HCT116 (cell line): ENCODE data around the gene RGS2. TPM values are rescaled to one million over a fixed set of nuclear protein-coding genes. Genes with fewer than 3 reads are reported as not detected.

Experiments
- ATAC-seq: fragments of 200-7000 bp; cut with Tn5 transposase; 2 replicates; pipeline ENCODE4 v1.9.1; 2020; ENCODE audit warnings: mild to moderate bottlenecking, moderate library complexity
- BruUV-seq: library from RNA; stranded (reverse); fragments of 400-500 nt; replicated peaks from 2 replicates; lab custom pipeline; 2021; lab: Mats Ljungman, UMichigan
- CTCF ChIA-PET: fragments of 300-600 bp; sonication (Branson Sonifier 250); formaldehyde crosslinking; loops from one replicate; lab custom pipeline; 2021; ENCODE audit warnings: antibody characterized with exemption; lab: Charles Lee
- POLR2A ChIA-PET: fragments of 300-600, 350-600 bp; sonication (Branson Sonifier 250); formaldehyde crosslinking; loops from one replicate; lab custom pipeline; 2021; ENCODE audit warnings: antibody characterized with exemption; lab: Charles Lee
- RAD21 ChIA-PET, 2 experiments: fragments of 300-600 bp; sonication (Branson Sonifier 250); formaldehyde crosslinking; loops; one replicate each; lab custom pipeline; 2023; ENCODE audit warnings: low total read pairs in 2 of 2; ENCODE audit not compliant: uncharacterized antibody in 2 of 2, unreplicated experiment in 2 of 2, low non-redundant PET in 1 of 2; lab: Charles Lee
- DNase-seq: peaks from one replicate; pipeline ENCODE4 v3.0.0-alpha.2; 2010; ENCODE audit warnings: low read depth, low spot score
- H2AFZ ChIP-seq: fragments of 200-600 bp; shearing (Covaris generic), sonication (generic); 2 replicates; pipeline ENCODE4 v1.6.1; 2017; ENCODE audit warnings: low read depth, mixed run types, mixed read lengths, antibody characterized with exemption, low read length; ENCODE audit not compliant: poor library complexity, severe bottlenecking
- H3K27ac ChIP-seq: 2 replicates; pipeline ENCODE4 v1.5.1; 2012; ENCODE audit warnings: low read depth, low read length
- H3K27me3 ChIP-seq: fragments of 200-600 bp; sonication (generic); 2 replicates; pipeline ENCODE4 v1.6.1; 2016; ENCODE audit warnings: mixed run types, low read length, mixed read lengths; ENCODE audit not compliant: insufficient read depth
- H3K36me3 ChIP-seq, 2 experiments: fragments of 200-500 bp in 1 of 2; fragments of 200-600 bp in 1 of 2; sonication (Bioruptor generic) in 1 of 2; sonication (generic) in 1 of 2; 2 replicates each; pipeline versions ENCODE4 v1.5.1 to v1.6.1; 2014 to 2016; ENCODE audit warnings: low read length in 2 of 2, inconsistent platforms in 1 of 2, mixed read lengths in 1 of 2, mixed run types in 1 of 2; ENCODE audit not compliant: insufficient read depth in 2 of 2, control insufficient read depth in 1 of 2
- H3K4me1 ChIP-seq, 2 experiments: fragments of 200-600 bp in 1 of 2; sonication (generic) in 1 of 2; 2 replicates each; pipeline versions ENCODE4 v1.5.1 to v1.6.1; 2012 to 2017; ENCODE audit warnings: low read length in 2 of 2, inconsistent platforms in 1 of 2, mild to moderate bottlenecking in 1 of 2, mixed read lengths in 1 of 2, mixed run types in 1 of 2, moderate library complexity in 1 of 2; ENCODE audit not compliant: insufficient read depth in 2 of 2, control insufficient read depth in 1 of 2
- H3K4me2 ChIP-seq: fragments of 200-600 bp; sonication (generic); 2 replicates; pipeline ENCODE4 v1.6.1; 2017; ENCODE audit warnings: mixed run types, low read length, mixed read lengths
- H3K4me3 ChIP-seq, 2 experiments: fragments of 200-600 bp in 1 of 2; sonication (generic) in 1 of 2; replicated peaks in 1 of 2; 2 replicates each; pipeline ENCODE4 v1.5.1; 2011 to 2016; ENCODE audit warnings: low read length in 2 of 2, control low read depth in 1 of 2, low read depth in 1 of 2, mild to moderate bottlenecking in 1 of 2, mixed read lengths in 1 of 2, mixed run types in 1 of 2
- H3K79me2 ChIP-seq: fragments of 200-600 bp; sonication (generic); 2 replicates; pipeline ENCODE4 v1.6.1; 2017; ENCODE audit warnings: mild to moderate bottlenecking, mixed run types, low read length, moderate library complexity, mixed read lengths; ENCODE audit not compliant: insufficient read depth
- H3K9ac ChIP-seq: fragments of 200-600 bp; sonication (generic); 2 replicates; pipeline ENCODE4 v1.6.1; 2016; ENCODE audit warnings: low read length, mixed read lengths
- H3K9me2 ChIP-seq: fragments of 200-600 bp; sonication (generic), shearing (Covaris generic); 2 replicates; pipeline ENCODE4 v1.6.1; 2017; ENCODE audit warnings: mixed run types, mild to moderate bottlenecking, moderate library complexity; ENCODE audit not compliant: insufficient read depth
- H3K9me3 ChIP-seq, 2 experiments: fragments of 200-500 bp in 1 of 2; fragments of 200-600 bp in 1 of 2; sonication (Bioruptor generic) in 1 of 2; sonication (generic) in 1 of 2; 2 replicates each; pipeline ENCODE4 v1.6.1; 2014 to 2017; ENCODE audit warnings: low read length in 2 of 2, mixed read lengths in 2 of 2, inconsistent platforms in 1 of 2, low read depth in 1 of 2, mild to moderate bottlenecking in 1 of 2, mixed run types in 1 of 2, moderate library complexity in 1 of 2; ENCODE audit not compliant: control insufficient read depth in 1 of 2, insufficient read depth in 1 of 2
- H4K20me1 ChIP-seq: fragments of 200-600 bp; sonication (generic), shearing (Covaris generic); 2 replicates; pipeline ENCODE4 v1.6.1; 2017; ENCODE audit warnings: mixed run types, mild to moderate bottlenecking, moderate library complexity; ENCODE audit not compliant: insufficient read depth
- CBX3 ChIP-seq: IDR thresholded peaks from 2 replicates; pipeline ENCODE4 v1.6.1; 2012; ENCODE audit warnings: low read depth
- EGR1 ChIP-seq: IDR thresholded peaks from 2 replicates; pipeline ENCODE4 v1.6.1; 2012; ENCODE audit warnings: low read depth
- EZH2 ChIP-seq: fragments of 200-600 bp; sonication (generic); IDR thresholded peaks from 2 replicates; pipeline ENCODE4 v1.6.1; 2017; ENCODE audit warnings: antibody characterized with exemption, mixed run types
- JUND ChIP-seq: IDR thresholded peaks from 2 replicates; pipeline ENCODE4 v1.6.1; 2012
- RAD21 ChIP-seq: IDR thresholded peaks from 2 replicates; pipeline ENCODE4 v1.6.1; 2012; ENCODE audit warnings: low read depth, mild to moderate bottlenecking
- SRF ChIP-seq: IDR thresholded peaks from 2 replicates; pipeline ENCODE4 v1.6.1; 2012; ENCODE audit warnings: low read depth
- YY1 ChIP-seq: IDR thresholded peaks from 2 replicates; pipeline ENCODE4 v1.6.1; 2011; ENCODE audit warnings: low read length, low read depth, moderate library complexity, mild to moderate bottlenecking; ENCODE audit not compliant: insufficient replicate concordance; ENCODE audit errors: extremely low read depth
- ZNF274 ChIP-seq: fragments of 200-500 bp; sonication (Bioruptor generic); IDR thresholded peaks from 2 replicates; pipeline ENCODE4 v1.6.1; 2014; ENCODE audit warnings: mild to moderate bottlenecking, low read depth, low read length, inconsistent platforms
- intact Hi-C: fragments of 100-400 bp; cut with micrococcal nuclease; formaldehyde crosslinking; loops from 2 replicates; pipeline ENCODE4 v1.10.0; 2022
- total RNA-seq: library from RNA; stranded (reverse); gene quantifications from one replicate; pipeline ENCODE4 v1.2.1, GENCODE V29; 2021; ENCODE audit not compliant: unreplicated experiment
- TF ChIP-seq, protein P1 (sequence below): IDR thresholded peaks from 2 replicates; pipeline ENCODE4 v1.6.1; 2012
- TF ChIP-seq, protein P2 (sequence below), 3 experiments: fragments of 200-600 bp in 1 of 3; sonication (generic) in 1 of 3; IDR thresholded peaks in 2 of 3; conservative IDR thresholded peaks in 1 of 3; 2 replicates each; pipeline ENCODE4 v1.5.1; 2012 to 2017; ENCODE audit warnings: low read depth in 2 of 3, low read length in 2 of 3, antibody characterized with exemption in 1 of 3, borderline replicate concordance in 1 of 3, control low read depth in 1 of 3, mild to moderate bottlenecking in 1 of 3, mixed read lengths in 1 of 3, mixed run types in 1 of 3, moderate library complexity in 1 of 3; ENCODE audit not compliant: insufficient read depth in 1 of 3

Gene RGS2
- total RNA-seq, 1 experiment from 2014 or later: 21.1 TPM

DNA sequence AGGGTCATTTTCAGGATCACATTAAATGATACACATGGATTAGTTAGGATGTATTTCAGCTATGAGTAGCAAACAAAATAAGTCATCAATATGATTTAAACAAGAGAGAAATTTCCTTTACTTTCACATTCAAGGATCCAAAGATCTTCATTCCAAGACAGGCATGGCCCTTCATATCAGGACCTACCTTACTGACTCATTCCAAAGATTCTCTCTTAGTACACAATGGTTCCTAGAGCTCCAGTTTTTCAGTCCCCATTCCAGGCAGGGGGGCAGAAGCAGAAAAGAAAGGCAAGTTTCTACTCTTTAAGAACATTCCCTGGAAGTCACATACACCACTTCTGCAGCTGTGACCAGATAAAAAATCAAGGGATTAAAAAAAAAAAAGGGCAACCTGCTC, 23.7 kb downstream of the RGS2 start:
- Histone ChIP-seq H3K9me2 (no peaks in the 10 kb centered on the region), H3K9ac (no peak overlapping the region), H3K79me2 (no peaks in the 10 kb centered on the region), H3K4me2 (no peak overlapping the region), H3K9me3 (no peaks in the 10 kb centered on the region), H2AFZ (no peak overlapping the region), H3K4me1 (peaks cover 3% of the 10 kb centered on the region in 2 experiments; a peak in 2 of 4 replicates), H4K20me1 (no peaks in the 10 kb centered on the region), H3K36me3 (no peaks in the 10 kb centered on the region), H3K27ac (no peak overlapping the region), H3K27me3 (no peaks in the 10 kb centered on the region), H3K4me3 (no peak overlapping the region)
- no peak for TF ChIP-seq YY1
- TF ChIP-seq, protein P1, sequence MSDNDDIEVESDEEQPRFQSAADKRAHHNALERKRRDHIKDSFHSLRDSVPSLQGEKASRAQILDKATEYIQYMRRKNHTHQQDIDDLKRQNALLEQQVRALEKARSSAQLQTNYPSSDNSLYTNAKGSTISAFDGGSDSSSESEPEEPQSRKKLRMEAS: no peak
- TF ChIP-seq SRF: no peak
- TF ChIP-seq EZH2: no peak
- no peak for TF ChIP-seq CBX3
- TF ChIP-seq ZNF274: no peak
- TF ChIP-seq JUND: no peak
- TF ChIP-seq, protein P2, sequence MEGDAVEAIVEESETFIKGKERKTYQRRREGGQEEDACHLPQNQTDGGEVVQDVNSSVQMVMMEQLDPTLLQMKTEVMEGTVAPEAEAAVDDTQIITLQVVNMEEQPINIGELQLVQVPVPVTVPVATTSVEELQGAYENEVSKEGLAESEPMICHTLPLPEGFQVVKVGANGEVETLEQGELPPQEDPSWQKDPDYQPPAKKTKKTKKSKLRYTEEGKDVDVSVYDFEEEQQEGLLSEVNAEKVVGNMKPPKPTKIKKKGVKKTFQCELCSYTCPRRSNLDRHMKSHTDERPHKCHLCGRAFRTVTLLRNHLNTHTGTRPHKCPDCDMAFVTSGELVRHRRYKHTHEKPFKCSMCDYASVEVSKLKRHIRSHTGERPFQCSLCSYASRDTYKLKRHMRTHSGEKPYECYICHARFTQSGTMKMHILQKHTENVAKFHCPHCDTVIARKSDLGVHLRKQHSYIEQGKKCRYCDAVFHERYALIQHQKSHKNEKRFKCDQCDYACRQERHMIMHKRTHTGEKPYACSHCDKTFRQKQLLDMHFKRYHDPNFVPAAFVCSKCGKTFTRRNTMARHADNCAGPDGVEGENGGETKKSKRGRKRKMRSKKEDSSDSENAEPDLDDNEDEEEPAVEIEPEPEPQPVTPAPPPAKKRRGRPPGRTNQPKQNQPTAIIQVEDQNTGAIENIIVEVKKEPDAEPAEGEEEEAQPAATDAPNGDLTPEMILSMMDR (IDR thresholded peaks at IDR 0.05 in 2 of 3, conservative IDR thresholded peaks at IDR 0.05 in 1 of 3; ENCODE audit: borderline replicate concordance in 1 of 3, insufficient read depth in 1 of 3, low read depth in 2 of 3, low read length in 2 of 3): no peak
- no peak for TF ChIP-seq RAD21
- no peak for TF ChIP-seq EGR1
- ChIA-PET RAD21 (no interaction called here), POLR2A (no interaction called here), CTCF (no interaction called here)
- DNase-seq: no peak
- no peak for ATAC-seq
- no TSS peak for BruUV-seq
- intact Hi-C loops: no loop called here
